Sigmoid colon (tissue), 4 donors: ENCODE data around the gene NOC2L.

Source experiments
- EP300 ChIP-seq, 4 donors: sonication (generic); formaldehyde crosslinking; IDR thresholded peaks; one replicate each; pipeline ENCODE4 v1.6.1; 2017; ENCODE audit warnings: antibody characterized with exemption in 4 of 4
- POLR2A ChIP-seq, 2 donors: fragments of 450-650 bp; IDR thresholded peaks; one replicate each; pipeline ENCODE4 v1.6.1; 2016; ENCODE audit warnings: antibody characterized with exemption in 2 of 2, mild to moderate bottlenecking in 2 of 2, moderate library complexity in 2 of 2
- POLR2AphosphoS5 ChIP-seq, 4 donors: sonication (generic); formaldehyde crosslinking; IDR thresholded peaks; one replicate each; pipeline ENCODE4 v1.6.1; 2017; ENCODE audit warnings: antibody characterized with exemption in 4 of 4

GRCh38 chr1:911875-912739 lies 46.9 kb downstream of the NOC2L start:
- no peak for TF ChIP-seq POLR2AphosphoS5 (IDR thresholded peaks at IDR 0.05)
- TF ChIP-seq POLR2A (IDR thresholded peaks at IDR 0.05), result no peak
- TF ChIP-seq EP300 (IDR thresholded peaks at IDR 0.05), result no peak
